A549 (cell line): ENCODE data around the gene SLC22A17.

ENCODE experiments used
- EHMT2 ChIP-seq: fragments of 200-600 bp; sonication (generic); IDR thresholded peaks from 2 replicates; pipeline ENCODE4 v1.6.1; 2016; ENCODE audit warnings: antibody characterized with exemption, low read depth, mild to moderate bottlenecking, moderate library complexity
- MYC ChIP-seq: IDR thresholded peaks from 2 replicates; pipeline ENCODE4 v1.6.1; 2012; ENCODE audit warnings: mild to moderate bottlenecking, inconsistent platforms, low read length, improper control_type of control experiment, borderline replicate concordance
- PHF8 ChIP-seq: fragments of 200-600 bp; sonication (generic); IDR thresholded peaks from 2 replicates; pipeline ENCODE4 v1.6.1; 2016; ENCODE audit warnings: low read depth, mild to moderate bottlenecking, antibody characterized with exemption, moderate library complexity, borderline replicate concordance
- POLR2A ChIP-seq: IDR thresholded peaks from 2 replicates; pipeline ENCODE4 v1.6.1; 2012; ENCODE audit warnings: mild to moderate bottlenecking, low read length
- RARB ChIP-seq: fragments of 250-450 bp; sonication (Bioruptor Pico); IDR thresholded peaks from 2 replicates; pipeline ENCODE4 v1.8.0; 2021; ENCODE audit warnings: mild to moderate bottlenecking, moderate library complexity
- SMC3 ChIP-seq: fragments of >200 bp; sonication (Bioruptor Twin); formaldehyde crosslinking; IDR thresholded peaks from 3 replicates; pipeline ENCODE4 v1.6.1; 2018; ENCODE audit warnings: inconsistent platforms
- TF ChIP-seq, protein P1 (sequence below): fragments of >200 bp; sonication (Bioruptor Twin); formaldehyde crosslinking; IDR thresholded peaks from 3 replicates; pipeline ENCODE4 v1.5.1; 2016
- TF ChIP-seq, protein P2 (sequence below): fragments of 450-650 bp; IDR thresholded peaks from 2 replicates; pipeline ENCODE4 v1.6.1; 2014; ENCODE audit warnings: antibody characterized with exemption

DNA sequence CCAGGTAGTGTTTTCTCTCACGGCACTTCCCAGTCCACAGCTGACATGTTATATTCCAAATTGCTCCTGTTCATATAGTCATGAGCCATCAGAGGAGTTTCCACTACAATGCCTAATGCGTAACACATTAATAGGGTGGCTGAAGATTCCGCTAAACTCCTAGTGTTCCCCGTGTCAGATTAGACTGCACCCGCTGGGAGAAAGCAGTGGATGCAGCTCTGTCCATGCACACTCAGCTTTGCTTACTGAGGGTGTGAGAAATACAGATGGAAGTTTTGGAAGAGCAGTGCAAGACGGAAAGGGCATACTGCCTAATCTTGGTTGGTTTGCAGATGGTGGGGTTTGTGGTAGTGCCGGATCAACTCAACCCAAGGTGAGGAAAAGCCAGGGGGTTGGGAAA, 55.6 kb downstream of the SLC22A17 start:
- TF ChIP-seq SMC3 (no peak), MYC (no peak), EHMT2 (no peak), POLR2A (no peak), PHF8 (no peak), RARB (CRISPR knock-in tag) (no peak)
- TF ChIP-seq, protein P1, sequence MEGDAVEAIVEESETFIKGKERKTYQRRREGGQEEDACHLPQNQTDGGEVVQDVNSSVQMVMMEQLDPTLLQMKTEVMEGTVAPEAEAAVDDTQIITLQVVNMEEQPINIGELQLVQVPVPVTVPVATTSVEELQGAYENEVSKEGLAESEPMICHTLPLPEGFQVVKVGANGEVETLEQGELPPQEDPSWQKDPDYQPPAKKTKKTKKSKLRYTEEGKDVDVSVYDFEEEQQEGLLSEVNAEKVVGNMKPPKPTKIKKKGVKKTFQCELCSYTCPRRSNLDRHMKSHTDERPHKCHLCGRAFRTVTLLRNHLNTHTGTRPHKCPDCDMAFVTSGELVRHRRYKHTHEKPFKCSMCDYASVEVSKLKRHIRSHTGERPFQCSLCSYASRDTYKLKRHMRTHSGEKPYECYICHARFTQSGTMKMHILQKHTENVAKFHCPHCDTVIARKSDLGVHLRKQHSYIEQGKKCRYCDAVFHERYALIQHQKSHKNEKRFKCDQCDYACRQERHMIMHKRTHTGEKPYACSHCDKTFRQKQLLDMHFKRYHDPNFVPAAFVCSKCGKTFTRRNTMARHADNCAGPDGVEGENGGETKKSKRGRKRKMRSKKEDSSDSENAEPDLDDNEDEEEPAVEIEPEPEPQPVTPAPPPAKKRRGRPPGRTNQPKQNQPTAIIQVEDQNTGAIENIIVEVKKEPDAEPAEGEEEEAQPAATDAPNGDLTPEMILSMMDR, result no peak
- TF ChIP-seq, protein P2, sequence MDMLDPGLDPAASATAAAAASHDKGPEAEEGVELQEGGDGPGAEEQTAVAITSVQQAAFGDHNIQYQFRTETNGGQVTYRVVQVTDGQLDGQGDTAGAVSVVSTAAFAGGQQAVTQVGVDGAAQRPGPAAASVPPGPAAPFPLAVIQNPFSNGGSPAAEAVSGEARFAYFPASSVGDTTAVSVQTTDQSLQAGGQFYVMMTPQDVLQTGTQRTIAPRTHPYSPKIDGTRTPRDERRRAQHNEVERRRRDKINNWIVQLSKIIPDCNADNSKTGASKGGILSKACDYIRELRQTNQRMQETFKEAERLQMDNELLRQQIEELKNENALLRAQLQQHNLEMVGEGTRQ, result no peak
